ENCODE data around the gene ZNF664.

DNA sequence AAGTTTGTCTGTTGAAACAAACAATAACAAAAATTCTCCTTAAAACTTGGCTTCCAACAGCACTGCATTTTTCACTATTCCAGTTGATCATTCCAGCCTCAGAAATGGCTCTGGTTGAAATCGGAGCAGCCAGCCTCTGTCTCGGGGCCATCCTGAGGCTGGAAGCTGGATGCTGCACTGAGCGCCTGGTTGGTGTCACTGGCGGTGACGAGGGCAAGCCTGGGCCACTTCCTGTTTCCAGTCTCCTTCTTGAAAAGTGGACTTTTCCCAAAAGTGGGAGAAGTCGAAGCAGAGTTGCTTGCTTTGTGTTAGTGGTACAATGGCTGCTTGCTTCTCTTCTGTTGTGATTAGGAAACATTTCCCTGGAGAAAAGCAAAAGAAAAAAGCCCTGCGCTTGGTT, 49.1 kb upstream of the ZNF664 start:
- TF ChIP-seq, protein P1, sequence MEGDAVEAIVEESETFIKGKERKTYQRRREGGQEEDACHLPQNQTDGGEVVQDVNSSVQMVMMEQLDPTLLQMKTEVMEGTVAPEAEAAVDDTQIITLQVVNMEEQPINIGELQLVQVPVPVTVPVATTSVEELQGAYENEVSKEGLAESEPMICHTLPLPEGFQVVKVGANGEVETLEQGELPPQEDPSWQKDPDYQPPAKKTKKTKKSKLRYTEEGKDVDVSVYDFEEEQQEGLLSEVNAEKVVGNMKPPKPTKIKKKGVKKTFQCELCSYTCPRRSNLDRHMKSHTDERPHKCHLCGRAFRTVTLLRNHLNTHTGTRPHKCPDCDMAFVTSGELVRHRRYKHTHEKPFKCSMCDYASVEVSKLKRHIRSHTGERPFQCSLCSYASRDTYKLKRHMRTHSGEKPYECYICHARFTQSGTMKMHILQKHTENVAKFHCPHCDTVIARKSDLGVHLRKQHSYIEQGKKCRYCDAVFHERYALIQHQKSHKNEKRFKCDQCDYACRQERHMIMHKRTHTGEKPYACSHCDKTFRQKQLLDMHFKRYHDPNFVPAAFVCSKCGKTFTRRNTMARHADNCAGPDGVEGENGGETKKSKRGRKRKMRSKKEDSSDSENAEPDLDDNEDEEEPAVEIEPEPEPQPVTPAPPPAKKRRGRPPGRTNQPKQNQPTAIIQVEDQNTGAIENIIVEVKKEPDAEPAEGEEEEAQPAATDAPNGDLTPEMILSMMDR (IDR thresholded peaks at IDR 0.05): no peak
- TF ChIP-seq POLR2A (IDR thresholded peaks at IDR 0.05): no peak

All from esophagus squamous epithelium (tissue), 4 donors.